GM10266 (cell line): Measurements from ENCODE around the gene SH2D3C.

Experiments
- DNase-seq: peaks from one replicate; pipeline ENCODE4 v3.0.0; 2012; ENCODE audit errors: extremely low spot score
- TF ChIP-seq, protein P1 (sequence below): IDR thresholded peaks from 2 replicates; pipeline ENCODE4 v1.5.1; 2012; ENCODE audit warnings: mild to moderate bottlenecking, low read depth; ENCODE audit not compliant: control insufficient read depth, insufficient read depth; ENCODE audit errors: missing control alignments

The SH2D3C gene

DNA sequence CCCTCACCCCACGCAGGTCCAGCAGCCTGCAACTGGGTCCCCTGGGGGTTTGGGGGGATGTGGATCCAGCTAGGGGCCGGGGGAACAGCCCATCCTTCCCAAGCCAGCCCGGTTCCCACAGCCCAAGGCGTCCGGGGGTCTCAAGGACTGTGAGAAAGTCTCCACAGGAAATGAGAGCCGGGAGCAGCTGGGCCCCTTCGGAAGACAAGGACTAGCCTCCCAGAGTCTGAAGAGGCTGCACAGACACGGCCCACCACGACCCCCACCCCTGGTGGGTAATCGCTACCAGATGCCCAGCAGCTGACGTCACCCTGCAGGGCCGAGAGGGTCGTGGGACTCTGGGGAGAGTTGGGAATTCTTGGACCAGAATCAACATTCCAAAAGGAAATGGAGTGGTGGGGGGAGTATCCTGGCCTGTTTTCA, 10.5 kb downstream of the SH2D3C start:
- DNase-seq, result no peak
- TF ChIP-seq, protein P1, sequence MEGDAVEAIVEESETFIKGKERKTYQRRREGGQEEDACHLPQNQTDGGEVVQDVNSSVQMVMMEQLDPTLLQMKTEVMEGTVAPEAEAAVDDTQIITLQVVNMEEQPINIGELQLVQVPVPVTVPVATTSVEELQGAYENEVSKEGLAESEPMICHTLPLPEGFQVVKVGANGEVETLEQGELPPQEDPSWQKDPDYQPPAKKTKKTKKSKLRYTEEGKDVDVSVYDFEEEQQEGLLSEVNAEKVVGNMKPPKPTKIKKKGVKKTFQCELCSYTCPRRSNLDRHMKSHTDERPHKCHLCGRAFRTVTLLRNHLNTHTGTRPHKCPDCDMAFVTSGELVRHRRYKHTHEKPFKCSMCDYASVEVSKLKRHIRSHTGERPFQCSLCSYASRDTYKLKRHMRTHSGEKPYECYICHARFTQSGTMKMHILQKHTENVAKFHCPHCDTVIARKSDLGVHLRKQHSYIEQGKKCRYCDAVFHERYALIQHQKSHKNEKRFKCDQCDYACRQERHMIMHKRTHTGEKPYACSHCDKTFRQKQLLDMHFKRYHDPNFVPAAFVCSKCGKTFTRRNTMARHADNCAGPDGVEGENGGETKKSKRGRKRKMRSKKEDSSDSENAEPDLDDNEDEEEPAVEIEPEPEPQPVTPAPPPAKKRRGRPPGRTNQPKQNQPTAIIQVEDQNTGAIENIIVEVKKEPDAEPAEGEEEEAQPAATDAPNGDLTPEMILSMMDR, result no peak

DNA sequence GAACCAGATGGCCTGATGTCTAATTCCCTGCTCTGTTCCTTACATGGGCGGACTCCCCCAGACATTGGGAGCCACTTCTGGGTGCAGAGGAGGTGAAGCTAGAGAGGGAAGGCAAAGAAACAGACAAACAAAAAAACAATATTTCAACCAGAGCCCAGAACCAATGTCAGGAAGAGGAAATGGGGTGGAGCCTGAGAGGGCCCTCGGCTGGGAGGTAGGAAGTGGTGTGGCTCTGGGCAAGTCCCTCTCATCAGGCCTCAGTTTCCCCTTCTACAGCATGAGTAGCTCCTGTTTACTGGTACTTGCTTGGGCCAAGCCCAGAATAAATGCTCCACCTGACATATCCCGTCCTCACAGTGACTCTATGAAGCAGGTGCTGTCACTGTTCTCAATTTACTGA, 11.1 kb downstream of the SH2D3C start:
- TF ChIP-seq, protein P1, result no peak
- DNase-seq, result no peak

DNA sequence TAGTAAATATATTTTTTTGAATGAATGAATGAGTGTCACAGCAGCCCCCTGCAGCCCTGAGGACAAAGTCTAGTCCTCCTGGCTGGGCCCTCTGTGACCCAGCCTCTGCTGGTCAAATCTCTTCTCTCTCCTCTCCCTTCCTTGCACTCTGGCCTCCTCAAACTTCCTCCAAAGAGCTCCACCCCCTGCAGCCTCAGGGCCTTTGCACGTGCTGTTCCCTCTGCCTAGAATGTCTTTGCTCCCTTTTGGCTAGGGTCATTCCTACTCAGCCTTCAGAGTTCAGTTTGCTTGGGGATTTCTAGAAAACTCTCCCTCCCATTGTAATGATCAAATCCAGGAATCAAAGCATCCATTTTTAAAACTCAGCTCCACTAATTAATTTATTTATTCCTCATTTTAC, 13.0 kb downstream of the SH2D3C start:
- TF ChIP-seq, protein P1, result no peak

DNA sequence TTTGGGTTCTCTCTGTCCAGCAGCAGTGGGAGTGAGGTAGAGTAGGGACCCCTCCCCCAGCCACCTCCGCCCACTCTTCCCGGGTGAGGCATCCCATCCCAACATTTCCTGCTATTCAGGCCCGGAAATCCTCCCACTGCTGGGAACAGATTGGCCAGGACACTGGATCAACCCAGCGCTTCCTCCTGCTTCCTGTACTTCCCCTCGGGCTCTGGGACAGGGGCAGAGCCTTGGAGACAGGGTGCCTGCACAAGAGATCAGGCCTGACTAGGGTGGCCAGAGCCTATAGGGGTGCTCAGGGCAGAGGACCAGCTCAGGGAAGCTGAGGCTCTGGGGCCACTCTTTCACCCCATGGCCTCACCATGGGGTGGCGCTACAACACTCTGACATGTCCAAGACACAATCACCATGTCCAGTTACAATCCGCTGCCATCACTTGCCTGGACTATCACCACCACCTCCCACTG, 14.5 kb downstream of the SH2D3C start:
- TF ChIP-seq, protein P1, result peak; percentile 42
- peak; percentile 53 for DNase-seq

More for the DNA sequence above, 13.0 kb downstream of the SH2D3C start:
- no peak for DNase-seq

DNA sequence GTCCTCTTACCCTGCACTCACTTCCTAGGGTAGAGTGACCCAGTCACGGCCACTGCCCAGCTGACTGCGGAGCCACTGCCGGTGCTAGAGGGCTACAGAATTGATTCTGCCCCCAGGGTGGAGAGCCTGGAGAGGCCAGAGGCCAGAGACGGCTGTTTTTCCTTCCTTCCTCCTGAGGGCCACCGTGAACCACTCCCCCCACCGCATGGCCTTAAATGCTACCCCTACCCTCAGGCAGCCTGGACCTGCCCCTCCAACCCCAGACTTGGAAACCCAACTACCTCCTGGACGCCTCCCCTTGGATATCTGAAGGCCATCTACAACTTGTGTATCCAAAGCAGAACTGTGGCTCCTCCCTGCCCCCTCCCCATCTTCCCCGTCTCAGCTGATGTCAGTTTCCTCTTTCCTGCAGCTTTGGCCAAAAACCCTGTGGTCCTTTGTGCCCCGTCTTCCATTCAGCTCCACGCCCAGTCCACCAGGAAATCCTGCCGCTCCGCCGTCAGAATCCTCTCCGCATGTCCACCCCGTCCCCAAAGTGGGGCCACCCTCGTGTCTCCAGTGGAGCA, 16.3 kb downstream of the SH2D3C start:
- no peak for DNase-seq
- TF ChIP-seq, protein P1, result no peak

DNA sequence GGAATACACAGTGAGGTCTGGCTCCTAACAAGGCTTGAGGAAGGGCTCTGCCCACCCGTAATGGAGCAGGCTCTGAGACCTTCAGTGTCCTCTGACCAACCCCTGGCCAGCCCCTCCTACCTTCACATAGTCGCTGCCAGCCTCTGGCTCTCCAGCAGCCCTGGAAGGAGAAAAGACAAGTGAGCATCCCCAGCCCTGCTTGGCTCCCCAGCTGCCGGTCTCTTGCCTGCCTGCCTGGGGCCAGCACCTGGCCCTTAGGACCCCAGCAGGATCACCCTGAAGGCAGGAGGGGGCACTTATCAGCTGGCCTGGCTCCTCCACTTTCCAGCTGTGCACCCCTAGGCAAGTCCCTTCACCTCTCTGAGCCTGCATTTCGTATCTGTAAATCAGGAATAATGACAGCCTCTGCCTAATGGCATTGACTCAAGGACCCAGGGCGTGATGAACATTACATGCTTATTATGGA, 16.9 kb downstream of the SH2D3C start:
- TF ChIP-seq, protein P1, result no peak
- DNase-seq, result no peak

DNA sequence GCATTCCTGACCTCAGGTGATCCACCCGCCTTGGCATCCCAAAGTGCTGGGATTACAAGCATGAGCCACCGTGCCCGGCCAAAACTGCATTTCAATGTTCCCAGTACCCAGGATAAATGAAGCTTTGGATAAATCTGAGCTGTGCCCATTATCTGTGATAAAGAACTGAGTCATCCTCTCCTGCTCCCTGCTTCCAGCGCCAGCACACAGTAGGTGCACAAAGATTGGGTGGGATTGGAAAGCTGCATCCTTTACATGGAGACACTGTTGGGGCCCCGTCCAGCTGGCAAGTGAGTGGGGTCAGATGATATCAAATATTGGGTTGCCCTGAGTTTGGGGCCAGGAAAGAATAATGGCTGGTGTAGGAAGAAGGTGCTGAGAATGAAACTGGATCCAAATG, 17.4 kb downstream of the SH2D3C start:
- DNase-seq, result no peak
- TF ChIP-seq, protein P1, result no peak
